ENCODE results near the gene CCDC122. TPM values are rescaled to one million over a fixed set of nuclear protein-coding genes. Genes with fewer than 3 reads are reported as not detected.

Gene CCDC122
- total RNA-seq, 1 donor from 2014 or later, result 6.7 TPM

GRCh38 chr13:43802511-43802910, 77.0 kb downstream of the CCDC122 start:
- Histone ChIP-seq H3K9ac (ENCODE audit: low read length) (no peak overlapping the region), H3K4me1 (ENCODE audit: insufficient read depth, low read length) (peaks cover 6% of the 10 kb centered on the region), H3K4me2 (ENCODE audit: low read length) (no peak overlapping the region), H3K27me3 (ENCODE audit: insufficient read depth, low read length) (peaks cover 2% of the 10 kb centered on the region), H3K79me2 (ENCODE audit: insufficient read depth, low read length) (no peaks in the 10 kb centered on the region), H3K27ac (ENCODE audit: low read depth, low read length) (no peak overlapping the region), H3K4me3 (ENCODE audit: insufficient read depth, low read depth, low read length) (no peak overlapping the region), H4K20me1 (ENCODE audit: insufficient read depth, low read length) (no peaks in the 10 kb centered on the region), H2AFZ (ENCODE audit: low read depth, low read length) (no peak overlapping the region), H3K36me3 (ENCODE audit: insufficient read depth, low read length) (no peaks in the 10 kb centered on the region), H3K9me3 (ENCODE audit: insufficient read depth, low read depth, low read length) (no peaks in the 10 kb centered on the region)
- DNase-seq (ENCODE audit: low read depth) (no peak), FAIRE-seq (no peak)
- H3K4me1 Mint-ChIP-seq (ENCODE audit: low read depth, unreplicated experiment), result peaks cover 6% of the 10 kb centered on the region
- TF ChIP-seq EZH2 (IDR thresholded peaks at IDR 0.05; ENCODE audit: insufficient read depth, low read length) (no peak), CTCF (IDR thresholded peaks at IDR 0.05; ENCODE audit: insufficient read depth, low read depth, low read length) (no peak)
- no peaks in the 10 kb centered on the region for H3K27me3 Mint-ChIP-seq (ENCODE audit: low read depth, unreplicated experiment)
- H3K27ac Mint-ChIP-seq (ENCODE audit: unreplicated experiment), result no peak overlapping the region
- H3K36me3 Mint-ChIP-seq (ENCODE audit: low read depth, unreplicated experiment), result no peaks in the 10 kb centered on the region
- H3K9me3 Mint-ChIP-seq (ENCODE audit: unreplicated experiment), result no peaks in the 10 kb centered on the region
- no peak overlapping the region for H3K4me3 Mint-ChIP-seq (ENCODE audit: unreplicated experiment)

- Histone ChIP-seq H3K4me3 (ENCODE audit: insufficient read depth, low read depth, low read length) (no peak overlapping the region), H3K36me3 (ENCODE audit: insufficient read depth, low read length) (no peaks in the 10 kb centered on the region)
- H3K4me1 Mint-ChIP-seq (ENCODE audit: low read depth, unreplicated experiment), result peaks cover 6% of the 10 kb centered on the region
Observed at GRCh38 chr13:43800828-43801227, 78.7 kb downstream of the CCDC122 start.

More at GRCh38 chr13:43800828-43801227, 78.7 kb downstream of the CCDC122 start:
- DNase-seq (ENCODE audit: low read depth) (no peak), FAIRE-seq (peak; percentile 29)
- Histone ChIP-seq H3K27me3 (ENCODE audit: insufficient read depth, low read length) (no peaks in the 10 kb centered on the region), H3K4me2 (ENCODE audit: low read length) (no peak overlapping the region), H3K4me1 (ENCODE audit: insufficient read depth, low read length) (peaks cover 6% of the 10 kb centered on the region), H4K20me1 (ENCODE audit: insufficient read depth, low read length) (no peaks in the 10 kb centered on the region), H3K27ac (ENCODE audit: low read depth, low read length) (no peak overlapping the region), H3K9ac (ENCODE audit: low read length) (no peak overlapping the region), H3K79me2 (ENCODE audit: insufficient read depth, low read length) (no peaks in the 10 kb centered on the region), H2AFZ (ENCODE audit: low read depth, low read length) (no peak overlapping the region), H3K9me3 (ENCODE audit: insufficient read depth, low read depth, low read length) (no peaks in the 10 kb centered on the region)
- Mint-ChIP-seq H3K9me3 (ENCODE audit: unreplicated experiment) (no peaks in the 10 kb centered on the region), H3K27ac (ENCODE audit: unreplicated experiment) (no peak overlapping the region), H3K36me3 (ENCODE audit: low read depth, unreplicated experiment) (no peaks in the 10 kb centered on the region), H3K27me3 (ENCODE audit: low read depth, unreplicated experiment) (no peaks in the 10 kb centered on the region), H3K4me3 (ENCODE audit: unreplicated experiment) (no peak overlapping the region)
- TF ChIP-seq CTCF (IDR thresholded peaks at IDR 0.05; ENCODE audit: insufficient read depth, low read depth, low read length) (no peak), EZH2 (IDR thresholded peaks at IDR 0.05; ENCODE audit: insufficient read depth, low read length) (no peak)

Measured in astrocyte (in vitro differentiated cells and primary cell).